Gastrocnemius medialis (tissue), 4 donors: ENCODE results near the gene GOLGA8N. TPM values are rescaled to one million over a fixed set of nuclear protein-coding genes. Genes with fewer than 3 reads are reported as not detected.

Source experiments
- ATAC-seq, 2 donors: fragments of 150-250 bp; one replicate each; pipeline ENCODE4 v1.9.1; 2016
- DNase-seq, 2 donors: peaks; one replicate each; pipeline ENCODE4 v3.0.0-alpha.2; 2019
- H3K27ac ChIP-seq, 4 donors: fragments of 200-600 bp; sonication (generic); 1 replicate in 1 of 4; 2 replicates in 3 of 4; pipeline ENCODE4 v1.5.1; 2016 to 2018; ENCODE audit warnings: mild to moderate bottlenecking in 2 of 4, moderate library complexity in 1 of 4
- H3K27me3 ChIP-seq, 3 donors: fragments of 200-600 bp; sonication (generic) in 2 of 3; 1 replicate in 1 of 3; 2 replicates in 2 of 3; pipeline versions ENCODE4 v1.5.1 to v1.6.0; 2016 to 2019; ENCODE audit warnings: mild to moderate bottlenecking in 1 of 3, moderate library complexity in 1 of 3
- H3K36me3 ChIP-seq, 2 donors: fragments of 200-600 bp; sonication (generic) in 1 of 2; one replicate each; pipeline ENCODE4 v1.5.1; 2017 to 2018
- H3K4me1 ChIP-seq, 2 donors: fragments of 200-600 bp; sonication (generic) in 1 of 2; one replicate each; pipeline ENCODE4 v1.5.1; 2016 to 2017; ENCODE audit warnings: mild to moderate bottlenecking in 2 of 2
- H3K4me3 ChIP-seq, 4 donors: fragments of 200-600 bp; sonication (generic) in 3 of 4; 1 replicate in 1 of 4; 2 replicates in 3 of 4; pipeline ENCODE4 v1.5.1; 2016 to 2019; ENCODE audit warnings: mild to moderate bottlenecking in 2 of 4
- H3K9me3 ChIP-seq, 3 donors: fragments of 200-600 bp; sonication (generic) in 2 of 3; 1 replicate in 1 of 3; 2 replicates in 2 of 3; pipeline ENCODE4 v1.5.1; 2016 to 2019
- POLR2A ChIP-seq, 2 donors: fragments of 450-650 bp; IDR thresholded peaks; one replicate each; pipeline ENCODE4 v1.6.1; 2017; ENCODE audit warnings: antibody characterized with exemption in 2 of 2, mild to moderate bottlenecking in 2 of 2, moderate library complexity in 2 of 2
- in situ Hi-C, 4 donors: fragments of 200-750 bp; cut with MboI; loops; one replicate each; pipeline versions ENCODE4 v1.15.0 to v1.8.0; 2017; ENCODE audit warnings: low sequenced_read_pairs in 4 of 4
- intact Hi-C: fragments of 100-400 bp; cut with DNase I; formaldehyde crosslinking; loops from one replicate; pipeline ENCODE4 v1.15.1; 2023; ENCODE audit warnings: low total_unique reads
- total RNA-seq, 4 donors: library from RNA; depleted of rRNA; stranded (reverse); fragments of >200 nt; gene quantifications; one replicate each; pipeline versions ENCODE4 v1.1.0 to v1.2.3, GENCODE V29; 2016
- TF ChIP-seq, protein P1 (sequence below), 5 experiments: fragments of 450-650 bp in 3 of 5; fragments of 200-600 bp in 2 of 5; sonication (generic) in 2 of 5; IDR thresholded peaks in 4 of 5; conservative IDR thresholded peaks in 1 of 5; 1 replicate in 4 of 5; 2 replicates in 1 of 5; pipeline ENCODE4 v1.5.1; 2016 to 2019; ENCODE audit warnings: antibody characterized with exemption in 5 of 5, mild to moderate bottlenecking in 3 of 5, moderate library complexity in 3 of 5

GOLGA8N gene
- total RNA-seq, 4 donors from 2014 or later, result 1.1 to 5.0 (median 1.9) TPM

DNA sequence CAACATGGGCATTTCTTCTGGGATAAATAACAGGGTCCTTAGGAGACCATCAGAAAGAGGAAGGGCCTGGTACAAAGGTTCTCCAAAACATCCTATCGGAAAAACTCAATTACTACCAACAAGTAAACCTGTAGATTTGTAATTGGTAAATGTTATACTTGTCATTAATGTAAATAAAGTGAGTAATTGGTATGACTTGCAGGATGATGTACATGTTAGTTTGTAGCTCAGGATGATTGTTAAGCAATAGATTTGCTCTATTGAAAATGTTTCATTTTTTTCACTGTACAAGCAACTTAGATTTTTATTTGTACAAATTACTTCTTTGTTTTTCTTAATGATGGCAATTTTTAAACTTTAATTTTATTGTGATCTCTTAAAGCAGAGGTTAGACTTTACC lies 44.4 kb downstream of the GOLGA8N start:
- ATAC-seq (no peak), DNase-seq (no peak)
- no peak overlapping the region for H3K4me3 ChIP-seq
- no peaks in the 10 kb centered on the region for H3K36me3 ChIP-seq
- H3K27me3 ChIP-seq, result peaks cover 7 to 13% (median 11%) of the 10 kb centered on the region in 3 donors
- no peak overlapping the region for H3K27ac ChIP-seq
- TF ChIP-seq, protein P1, sequence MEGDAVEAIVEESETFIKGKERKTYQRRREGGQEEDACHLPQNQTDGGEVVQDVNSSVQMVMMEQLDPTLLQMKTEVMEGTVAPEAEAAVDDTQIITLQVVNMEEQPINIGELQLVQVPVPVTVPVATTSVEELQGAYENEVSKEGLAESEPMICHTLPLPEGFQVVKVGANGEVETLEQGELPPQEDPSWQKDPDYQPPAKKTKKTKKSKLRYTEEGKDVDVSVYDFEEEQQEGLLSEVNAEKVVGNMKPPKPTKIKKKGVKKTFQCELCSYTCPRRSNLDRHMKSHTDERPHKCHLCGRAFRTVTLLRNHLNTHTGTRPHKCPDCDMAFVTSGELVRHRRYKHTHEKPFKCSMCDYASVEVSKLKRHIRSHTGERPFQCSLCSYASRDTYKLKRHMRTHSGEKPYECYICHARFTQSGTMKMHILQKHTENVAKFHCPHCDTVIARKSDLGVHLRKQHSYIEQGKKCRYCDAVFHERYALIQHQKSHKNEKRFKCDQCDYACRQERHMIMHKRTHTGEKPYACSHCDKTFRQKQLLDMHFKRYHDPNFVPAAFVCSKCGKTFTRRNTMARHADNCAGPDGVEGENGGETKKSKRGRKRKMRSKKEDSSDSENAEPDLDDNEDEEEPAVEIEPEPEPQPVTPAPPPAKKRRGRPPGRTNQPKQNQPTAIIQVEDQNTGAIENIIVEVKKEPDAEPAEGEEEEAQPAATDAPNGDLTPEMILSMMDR (IDR thresholded peaks at IDR 0.05 in 4 of 5, conservative IDR thresholded peaks at IDR 0.05 in 1 of 5), result no peak
- TF ChIP-seq POLR2A (IDR thresholded peaks at IDR 0.05), result no peak
- no peaks in the 10 kb centered on the region for H3K9me3 ChIP-seq
- H3K4me1 ChIP-seq, result no peaks in the 10 kb centered on the region
- in situ Hi-C loops, result no loop called here
- intact Hi-C loops, result no loop called here

DNA sequence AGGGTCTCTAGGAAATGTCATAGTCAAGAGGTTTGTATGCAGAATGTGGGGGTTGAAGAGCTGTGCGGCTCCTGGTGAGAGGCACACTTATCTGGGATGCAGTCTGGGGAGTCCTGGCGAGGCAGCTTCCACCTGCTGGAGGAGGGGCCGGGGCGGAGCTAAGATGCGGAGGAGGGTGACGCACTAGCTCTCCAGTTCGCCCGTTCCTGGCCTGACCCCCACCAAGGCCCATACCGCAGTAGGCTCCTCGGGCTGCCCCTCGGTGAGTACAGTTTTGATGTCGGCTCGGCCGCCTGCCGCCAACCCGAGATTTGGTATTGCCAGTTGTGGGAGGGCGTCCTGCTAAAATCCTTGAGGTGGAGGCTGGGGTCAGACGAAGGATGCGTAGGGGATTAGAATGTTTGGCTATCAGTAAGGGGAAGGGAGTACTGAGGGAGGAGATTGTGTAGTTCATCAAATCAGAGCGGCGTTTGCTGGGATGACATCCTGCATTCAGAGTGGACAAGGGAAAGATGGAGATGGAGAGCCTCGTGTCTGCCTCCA lies 48.3 kb downstream of the GOLGA8N start, which contains the start of gene SCG5:
TSS of gene SCG5 (plus strand) at position 194 of the 543 bp plus-strand sequence. CDS start 1,883 bp downstream, outside the sequence.
- in situ Hi-C loops, result no loop called here
- no peaks in the 10 kb centered on the region for H3K36me3 ChIP-seq
- no peaks in the 10 kb centered on the region for H3K4me1 ChIP-seq
- intact Hi-C loops, result no loop called here
- H3K27ac ChIP-seq, result no peak within 1 kb of the TSS
- no peak for DNase-seq
- no peak within 1 kb of the TSS for H3K4me3 ChIP-seq
- TF ChIP-seq, protein P1 (IDR thresholded peaks at IDR 0.05 in 4 of 5, conservative IDR thresholded peaks at IDR 0.05 in 1 of 5), result no peak
- no peak for TF ChIP-seq POLR2A (IDR thresholded peaks at IDR 0.05)
- peaks cover 11 to 19% (median 13%) of the 10 kb centered on the region in 3 donors for H3K27me3 ChIP-seq
- no peak for ATAC-seq
- H3K9me3 ChIP-seq, result no peaks in the 10 kb centered on the region

DNA sequence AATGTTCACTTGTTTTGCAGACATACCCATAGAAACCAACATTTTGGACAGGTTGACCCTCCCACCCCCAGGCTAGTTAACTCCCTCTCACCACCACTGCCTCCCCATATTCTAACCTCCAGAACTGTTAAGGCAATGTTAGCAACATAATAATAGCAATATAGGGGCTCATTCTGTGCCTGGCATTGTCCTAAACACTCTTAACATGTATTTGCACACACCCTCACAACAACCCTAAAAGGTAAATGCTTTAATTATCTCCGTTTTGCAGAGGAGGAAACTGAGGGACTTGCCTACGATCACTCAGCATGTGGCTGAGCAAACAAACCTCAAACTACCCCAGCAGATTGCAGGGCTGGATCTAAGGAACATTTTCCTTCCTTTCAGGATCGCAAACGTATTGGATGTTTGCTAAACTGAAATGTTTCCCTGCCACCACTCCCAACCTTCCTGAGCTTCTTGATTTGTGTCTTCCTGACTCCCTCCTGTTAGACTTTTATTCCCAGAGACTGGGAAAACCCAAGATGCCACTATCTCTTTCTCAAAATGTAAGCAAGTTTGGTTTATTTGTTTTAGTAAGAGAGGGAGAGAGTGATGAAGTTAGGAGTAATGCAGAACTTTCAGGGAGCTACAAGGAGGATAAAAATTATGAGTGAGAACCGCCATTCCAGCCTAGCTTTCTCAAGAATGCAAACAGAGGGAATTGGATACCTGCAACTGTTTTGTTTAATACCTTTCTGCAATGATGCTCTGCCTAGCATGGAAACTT lies 49.6 kb downstream of the GOLGA8N start:
- intact Hi-C loops (no loop called here), in situ Hi-C loops (no loop called here)
- ATAC-seq, result no peak
- H3K27me3 ChIP-seq, result peaks cover 11 to 19% (median 13%) of the 10 kb centered on the region in 3 donors
- H3K4me3 ChIP-seq, result no peak overlapping the region
- TF ChIP-seq, protein P1 (IDR thresholded peaks at IDR 0.05 in 4 of 5, conservative IDR thresholded peaks at IDR 0.05 in 1 of 5), result no peak
- TF ChIP-seq POLR2A (IDR thresholded peaks at IDR 0.05), result no peak
- H3K27ac ChIP-seq, result no peak overlapping the region
- DNase-seq, result no peak
- no peaks in the 10 kb centered on the region for H3K9me3 ChIP-seq
- H3K4me1 ChIP-seq, result no peaks in the 10 kb centered on the region
- no peaks in the 10 kb centered on the region for H3K36me3 ChIP-seq

DNA sequence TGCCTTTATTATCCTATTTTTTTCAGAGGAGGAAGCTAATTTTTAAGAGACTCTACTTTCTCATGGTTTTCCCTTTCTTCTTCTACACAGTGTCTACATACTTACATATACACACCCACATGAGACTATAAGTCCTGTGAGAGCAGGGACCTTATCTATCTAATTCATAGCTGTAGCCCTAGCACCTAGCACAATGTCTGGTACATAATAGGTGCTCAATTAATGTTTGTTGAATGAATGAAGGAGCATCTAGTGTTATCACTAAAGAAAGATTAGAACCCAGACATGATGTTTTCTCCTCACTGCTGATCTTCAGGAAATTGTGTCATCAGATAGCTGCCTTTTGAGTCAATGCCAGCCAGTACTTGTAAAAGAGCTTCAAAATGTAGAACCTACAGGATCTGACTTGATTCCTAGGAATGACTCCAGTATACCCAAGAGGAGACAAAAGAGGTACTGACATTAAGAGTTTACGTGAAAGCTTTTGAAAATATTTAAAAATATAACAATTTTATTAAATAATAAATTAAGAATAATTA lies 50.7 kb downstream of the GOLGA8N start:
- in situ Hi-C loops (no loop called here), intact Hi-C loops (no loop called here)
- no peak for TF ChIP-seq POLR2A (IDR thresholded peaks at IDR 0.05)
- TF ChIP-seq, protein P1 (IDR thresholded peaks at IDR 0.05 in 4 of 5, conservative IDR thresholded peaks at IDR 0.05 in 1 of 5), result no peak
- no peak for DNase-seq
- Histone ChIP-seq H3K4me1 (no peaks in the 10 kb centered on the region), H3K4me3 (no peak overlapping the region), H3K27ac (no peak overlapping the region), H3K9me3 (no peaks in the 10 kb centered on the region), H3K36me3 (no peaks in the 10 kb centered on the region), H3K27me3 (peaks cover 11 to 19% (median 13%) of the 10 kb centered on the region in 3 donors)
- no peak for ATAC-seq
